Measurements from ENCODE around the gene TAF1A.
A peak's percentile ranks its signal among the peaks of the same experiment; 100 is the strongest.
"Not testable (repeated sequence)": the region's sequence is repeated elsewhere in the genome, so short reads cannot be mapped to it uniquely, and the experiment has no call there.

TAF1A gene

DNA sequence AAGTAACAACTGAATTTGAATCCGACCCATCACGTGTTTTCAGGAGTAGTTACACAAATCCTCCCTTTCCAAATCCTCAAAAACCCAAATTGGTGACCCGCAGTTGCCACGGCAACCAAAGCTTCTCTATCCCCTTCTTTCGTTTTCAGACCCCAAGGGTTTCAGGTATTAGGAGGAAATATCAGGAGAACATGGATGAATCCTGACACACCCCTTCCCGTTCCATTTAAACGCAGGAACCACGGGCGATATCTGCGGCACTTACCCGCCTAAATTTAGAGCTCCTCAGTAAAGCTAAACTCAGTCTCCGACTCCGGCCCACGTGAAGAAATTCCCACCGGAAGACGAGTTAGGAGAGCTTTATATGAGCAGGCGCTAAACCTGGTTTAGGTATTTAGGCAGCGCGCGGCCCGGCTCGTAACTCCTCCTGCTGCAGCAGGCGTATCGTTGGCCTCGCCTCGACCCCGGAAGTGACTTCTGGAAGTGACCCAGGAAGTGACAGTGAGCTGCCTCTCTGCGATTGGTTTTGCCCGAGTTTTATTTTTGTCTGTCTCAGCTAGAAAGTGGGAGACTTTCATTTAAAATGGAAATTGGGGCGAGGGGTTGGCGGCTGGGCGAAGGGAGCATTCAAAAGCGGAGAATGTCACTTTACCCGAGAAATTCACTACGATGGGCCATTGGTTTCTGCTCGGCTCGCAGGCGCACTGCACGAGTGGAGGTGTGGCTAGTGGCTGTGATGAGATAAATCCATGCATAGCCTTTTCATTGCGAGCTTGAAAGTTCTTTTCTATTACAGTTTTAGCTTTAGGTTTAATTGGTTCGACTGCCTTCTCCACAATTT lies at the start of gene TAF1A:
TSS of gene TAF1A (minus strand) at position 472 of the 841 bp plus-strand sequence.
- peak; percentile 85 for DNase-seq

DNA sequence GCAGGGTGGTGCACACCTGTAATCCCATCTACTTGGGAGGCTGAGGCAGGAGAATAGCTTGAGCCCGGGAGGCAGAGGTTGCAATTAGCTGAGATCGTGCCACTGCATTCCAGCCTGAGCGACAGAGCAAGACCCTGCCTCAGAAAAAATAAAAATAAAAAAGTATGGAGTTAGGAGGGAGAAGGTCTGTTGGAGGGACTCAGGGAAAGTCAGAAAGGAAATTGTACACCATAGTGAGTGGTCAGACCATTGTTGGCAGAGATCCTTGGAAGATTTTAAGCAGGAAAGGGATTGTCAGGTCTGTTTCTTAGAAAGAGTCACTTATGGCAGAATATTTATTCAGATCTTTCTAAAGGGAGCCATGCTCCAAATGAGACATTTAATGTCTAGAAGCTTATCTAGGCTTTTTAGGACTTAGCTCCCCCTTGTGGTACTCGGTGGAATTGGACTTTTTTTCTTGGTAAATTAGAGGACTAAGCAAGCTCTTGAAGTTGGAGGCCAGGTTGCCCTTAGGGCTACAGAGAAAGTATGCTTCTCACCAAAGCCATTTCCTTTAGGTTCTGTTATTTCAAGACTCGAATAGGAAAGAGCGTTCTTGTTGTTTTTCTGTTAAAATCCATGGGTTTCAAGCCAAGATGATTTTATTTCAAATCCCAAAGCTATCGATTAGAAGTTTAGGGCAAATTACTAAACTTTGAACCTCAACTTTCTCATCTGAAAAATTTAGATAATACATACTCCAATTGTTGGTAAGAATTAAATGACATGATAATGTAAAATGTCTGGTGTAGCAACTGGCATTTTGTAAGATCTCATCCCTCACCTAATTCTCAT lies 44.7 kb upstream of the TAF1A start:
- peak; percentile 87 for DNase-seq

DNA sequence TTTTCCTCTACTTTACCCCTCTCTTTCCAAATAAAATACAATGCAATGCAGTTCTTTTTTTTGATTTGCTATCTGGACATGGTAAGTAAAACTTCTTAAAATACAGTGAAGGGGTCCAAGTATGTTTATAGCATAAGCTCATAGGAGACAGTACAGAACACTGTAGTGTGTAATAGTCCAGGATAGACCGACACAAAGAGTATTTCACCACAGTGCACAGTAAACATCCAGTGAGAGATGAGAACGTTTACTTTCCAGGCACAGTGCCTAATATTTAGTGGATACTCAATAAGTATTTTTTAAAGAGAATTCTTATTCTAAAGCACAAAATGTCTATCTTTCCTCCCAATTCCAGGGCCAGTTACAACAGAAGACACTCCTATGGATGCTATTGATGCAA lies 43.0 kb upstream of the TAF1A start:
- no peak for DNase-seq

DNA sequence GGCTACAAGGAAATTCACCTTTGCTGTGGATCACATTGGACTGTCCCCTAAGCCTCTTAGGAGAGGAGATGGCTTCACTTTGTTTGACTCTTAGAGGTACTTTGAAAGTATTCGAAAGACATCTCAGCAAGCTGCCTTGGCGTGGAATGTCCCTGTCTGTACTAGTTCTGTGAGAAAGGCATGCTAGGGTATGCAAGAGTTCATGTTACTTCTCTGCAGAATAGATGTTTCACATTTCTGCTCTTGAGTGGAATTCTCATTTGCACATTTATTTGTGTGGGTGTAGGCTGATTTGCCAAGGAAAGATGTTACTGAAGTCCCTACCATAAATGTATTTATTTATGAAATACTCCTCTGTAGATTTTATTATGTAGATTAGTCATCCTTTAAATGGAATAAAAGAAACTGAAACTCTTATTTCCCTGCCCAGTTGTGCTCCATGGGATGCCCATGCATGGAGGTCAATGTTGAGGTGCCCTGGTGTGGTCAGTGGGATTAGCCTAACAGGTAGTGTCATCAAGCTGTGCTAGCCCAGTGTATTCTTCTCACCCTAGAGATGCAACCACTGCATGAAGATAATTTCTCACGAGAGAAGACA lies 42.0 kb upstream of the TAF1A start:
- no peak for DNase-seq

DNA sequence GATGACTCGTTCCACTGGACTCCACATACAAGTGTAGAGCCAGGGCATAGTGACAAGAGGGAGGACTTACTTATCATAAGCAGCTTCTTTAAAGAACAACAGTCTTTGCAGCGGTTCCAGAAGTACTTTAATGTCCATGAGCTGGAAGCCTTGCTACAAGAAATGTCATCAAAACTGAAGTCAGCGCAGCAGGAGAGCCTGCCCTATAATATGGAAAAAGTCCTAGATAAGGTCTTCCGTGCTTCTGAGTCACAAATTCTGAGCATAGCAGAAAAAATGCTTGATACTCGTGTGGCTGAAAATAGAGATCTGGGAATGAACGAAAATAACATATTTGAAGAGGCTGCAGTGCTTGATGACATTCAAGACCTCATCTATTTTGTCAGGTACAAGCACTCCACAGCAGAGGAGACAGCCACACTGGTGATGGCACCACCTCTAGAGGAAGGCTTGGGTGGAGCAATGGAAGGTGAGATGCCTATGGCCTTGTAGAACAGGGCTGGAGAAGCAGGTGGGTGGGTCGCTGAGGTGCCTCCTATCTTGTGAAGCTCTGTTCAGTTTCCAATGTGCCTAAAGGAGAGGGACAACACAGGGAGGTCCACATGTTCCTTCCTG lies 40.3 kb upstream of the TAF1A start:
- DNase-seq: no peak

DNA sequence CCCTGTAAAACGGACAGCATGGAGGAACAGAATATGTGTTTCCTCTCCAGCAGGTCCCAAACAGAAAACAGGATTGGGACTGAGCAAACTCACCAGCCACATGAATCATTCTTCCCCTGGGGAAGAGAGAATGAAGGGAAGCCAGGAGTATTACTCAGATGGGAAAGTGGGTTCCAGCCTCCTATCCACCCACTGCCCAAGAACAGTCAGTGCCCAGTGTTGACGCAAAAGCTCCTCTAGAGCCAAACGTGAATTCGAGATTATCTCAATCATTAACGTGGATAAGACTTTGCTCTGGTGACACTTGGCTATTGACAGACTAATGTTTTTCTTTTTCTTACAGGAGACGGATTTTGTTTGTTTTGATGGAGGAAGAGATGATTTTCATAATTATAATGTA lies 37.5 kb upstream of the TAF1A start:
- DNase-seq: no peak

DNA sequence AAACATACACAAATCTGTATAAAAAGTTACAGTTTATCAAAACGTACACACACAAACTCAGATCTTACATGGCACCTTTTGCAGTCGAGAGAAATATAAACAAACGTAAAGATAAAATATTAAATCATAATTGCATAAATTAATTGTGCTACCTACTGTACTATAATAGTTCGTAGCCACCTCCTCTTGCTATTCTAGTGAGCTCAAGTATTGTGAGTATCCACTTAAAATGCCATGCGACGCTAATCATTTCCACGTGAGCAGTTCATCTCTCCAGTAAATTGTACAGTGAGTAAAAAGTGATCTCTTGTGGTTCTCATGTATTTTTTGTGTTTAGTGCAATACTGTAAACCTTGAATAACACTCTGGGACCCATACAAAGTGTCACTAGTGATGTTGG lies 34.5 kb upstream of the TAF1A start:
- DNase-seq: no peak

DNA sequence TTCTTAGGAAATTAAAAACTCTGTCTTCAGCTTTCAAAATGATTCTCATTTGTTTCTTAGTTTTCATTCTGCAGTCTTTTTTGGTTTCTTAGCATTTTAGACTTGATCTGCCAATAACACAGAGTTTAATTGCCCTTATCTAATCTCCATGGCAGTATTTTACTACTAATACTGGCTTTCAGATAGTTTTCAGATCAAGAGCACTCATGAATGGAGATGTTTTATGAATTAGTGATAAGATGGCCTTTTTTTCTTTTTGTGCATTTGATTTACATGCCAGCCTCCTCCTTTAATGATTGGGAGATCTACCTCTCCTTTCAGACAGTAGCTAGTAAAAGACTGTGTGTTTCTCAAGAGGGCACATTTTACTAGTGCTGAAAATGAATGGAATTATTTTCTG lies 33.7 kb upstream of the TAF1A start:
- DNase-seq: no peak

DNA sequence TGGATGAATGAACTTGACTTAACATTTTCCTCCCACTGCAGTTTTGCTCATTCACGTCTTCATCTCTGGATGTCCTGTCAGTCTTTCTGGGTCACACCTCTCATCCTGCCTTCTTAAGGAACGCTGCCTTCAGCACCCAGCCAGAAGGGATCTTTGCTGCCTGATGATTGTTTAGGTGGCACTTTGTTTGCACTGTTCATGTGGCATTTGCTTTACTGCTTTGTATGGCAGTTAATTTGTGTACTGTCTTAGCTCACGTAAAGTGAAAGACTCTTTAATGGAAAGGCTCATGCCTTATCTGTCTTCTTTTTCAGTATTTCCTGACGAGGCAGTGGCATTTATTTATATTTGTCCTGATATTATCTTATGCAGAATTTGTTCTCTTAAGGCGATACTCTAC lies 33.0 kb upstream of the TAF1A start:
- DNase-seq: no peak

DNA sequence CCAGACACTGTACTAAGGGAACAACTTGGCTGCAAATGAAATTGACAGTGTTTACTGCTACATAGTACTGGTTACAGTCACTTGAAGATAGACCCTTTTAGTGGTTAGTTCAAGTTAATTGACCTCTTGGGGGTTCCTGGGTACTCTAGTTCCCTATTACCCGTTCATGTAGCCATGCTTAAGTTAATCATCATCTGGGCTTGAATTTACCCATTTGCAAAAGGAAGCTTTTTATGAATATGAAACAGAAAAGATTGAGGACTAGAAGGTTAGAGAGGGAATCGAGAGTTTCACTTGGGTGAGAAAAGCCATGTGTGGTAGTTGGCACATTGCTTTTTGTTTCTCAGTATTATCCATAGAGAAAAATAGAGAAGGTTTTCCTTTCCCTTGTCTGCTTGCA lies 30.8 kb upstream of the TAF1A start:
- DNase-seq: no peak

DNA sequence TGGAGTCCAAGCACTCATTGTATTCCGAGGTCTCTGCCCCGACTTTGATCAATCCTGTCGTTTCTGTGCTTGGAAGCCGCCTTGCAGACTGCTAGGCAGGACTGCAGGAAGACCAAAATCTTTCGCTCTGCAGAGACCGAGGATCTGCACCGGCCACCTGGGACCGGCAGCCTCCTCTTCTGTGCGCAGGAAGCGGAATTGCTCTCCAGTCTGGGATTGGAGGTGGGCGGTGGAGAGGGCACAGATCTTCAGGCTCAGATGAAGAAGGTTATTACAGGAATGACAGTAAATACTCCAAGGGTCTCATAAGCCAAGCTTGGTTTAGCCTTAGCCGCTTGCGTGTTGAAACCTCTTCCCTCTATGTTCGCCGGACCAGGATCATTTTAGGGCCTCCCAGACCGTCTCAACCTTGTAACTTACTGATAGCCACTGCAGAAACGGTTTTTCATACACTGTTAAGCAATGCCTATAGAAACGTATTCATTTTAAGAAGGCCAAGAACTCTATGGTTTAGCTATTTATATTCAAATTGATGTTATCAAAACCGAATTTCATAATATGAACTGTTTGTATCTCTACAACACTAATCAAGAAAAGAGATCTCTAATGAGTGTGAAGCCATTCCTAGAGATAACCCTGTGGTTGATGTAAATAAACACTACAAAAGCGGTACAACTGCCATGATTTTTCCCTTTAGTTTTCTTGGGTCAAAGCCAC lies 29.3 kb upstream of the TAF1A start:
- DNase-seq: no peak

DNA sequence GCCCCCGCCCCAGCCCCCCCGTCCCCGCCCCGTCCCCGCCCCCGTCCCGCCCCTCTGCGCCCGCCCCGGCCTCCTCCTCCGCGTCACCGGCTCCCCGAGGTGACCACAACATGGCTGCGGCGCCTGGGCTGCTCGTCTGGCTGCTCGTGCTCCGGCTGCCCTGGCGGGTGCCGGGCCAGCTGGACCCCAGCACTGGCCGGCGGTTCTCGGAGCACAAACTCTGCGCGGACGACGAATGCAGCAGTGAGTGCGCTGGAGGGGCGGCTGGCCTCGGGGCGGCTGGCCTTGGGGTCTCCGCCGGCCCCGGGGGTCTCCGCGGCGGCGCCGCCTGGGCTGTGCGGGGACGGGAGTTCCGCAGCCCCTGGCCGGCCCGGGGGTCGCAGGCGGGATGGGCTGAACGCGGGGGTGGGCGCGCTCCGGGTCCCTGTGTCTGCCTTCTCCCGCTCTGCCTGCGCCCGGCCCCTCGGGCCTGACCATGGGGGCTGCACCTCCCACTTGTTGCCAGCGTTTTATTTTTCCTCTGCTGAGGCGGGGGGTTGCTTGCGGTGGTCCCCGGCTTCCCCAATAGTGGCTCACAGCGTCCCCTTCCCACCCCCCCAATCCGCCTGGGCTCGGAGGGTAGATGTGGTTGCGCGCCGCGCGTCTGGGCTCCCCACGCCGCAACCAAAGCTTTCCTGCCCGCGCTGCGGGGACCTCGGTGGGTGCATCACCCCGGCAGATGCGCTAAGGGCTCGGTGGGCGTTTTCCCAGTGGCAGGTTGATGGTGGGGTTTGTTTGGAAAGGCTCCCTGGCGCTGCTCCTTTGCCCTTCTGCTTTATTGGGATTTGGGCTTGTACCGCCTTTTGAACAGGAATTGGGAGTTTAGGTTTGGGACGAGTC lies 28.5 kb upstream of the TAF1A start, which contains the start of gene MIA3:
TSS of gene MIA3 (plus strand) at position 97 of the 879 bp plus-strand sequence. CDS start at position 111, 14 bp downstream.
- DNase-seq: peak; percentile 35

DNA sequence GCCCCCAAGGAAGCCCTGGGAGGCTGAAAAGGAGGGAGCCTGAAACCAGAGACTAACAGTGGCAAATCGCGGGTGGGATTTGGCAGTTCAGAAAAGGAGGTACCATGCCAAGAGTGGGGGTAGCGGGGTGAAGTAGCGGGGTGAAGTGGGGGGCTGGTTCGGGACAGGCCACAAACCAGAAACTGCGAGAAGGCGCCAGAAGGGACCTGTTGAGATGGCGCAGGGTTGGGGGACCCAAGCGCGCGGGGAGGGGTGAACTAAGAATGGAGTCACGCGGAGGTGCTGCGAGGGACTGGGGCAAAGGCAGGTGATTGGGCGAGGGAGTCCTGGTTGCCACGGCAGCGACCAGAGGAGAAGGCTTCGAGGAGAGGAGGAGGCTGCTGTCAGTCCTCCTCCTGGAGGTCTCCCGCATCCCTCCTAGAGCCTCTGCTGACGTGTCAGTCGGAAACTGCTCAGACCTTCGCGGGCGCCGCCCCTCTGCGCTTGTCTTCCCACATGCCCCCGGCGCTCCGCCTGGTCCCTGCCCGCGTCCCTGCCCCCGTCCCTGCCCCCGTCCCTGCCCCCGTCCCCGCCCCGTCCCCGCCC lies 27.7 kb upstream of the TAF1A start:
- DNase-seq: peak; percentile 96

DNA sequence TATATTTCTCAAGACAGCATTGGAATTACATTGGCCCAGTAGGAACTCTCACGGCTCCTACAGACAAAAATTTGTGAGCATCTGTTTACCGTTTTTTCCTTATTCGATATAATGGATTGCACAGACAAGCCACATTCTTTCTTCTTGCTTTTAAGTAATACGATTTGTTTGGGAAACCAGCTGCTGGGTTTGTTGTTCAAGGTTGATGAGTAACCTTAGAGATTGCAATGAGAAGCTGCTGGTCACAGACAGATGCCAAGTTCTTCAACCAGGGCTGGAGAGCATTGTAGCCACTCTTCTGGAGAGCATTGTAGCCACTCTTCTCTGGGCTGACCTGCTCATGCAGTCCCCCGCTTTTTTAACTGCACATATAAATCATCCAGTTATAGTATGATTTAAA lies 26.8 kb upstream of the TAF1A start:
- DNase-seq: no peak

DNA sequence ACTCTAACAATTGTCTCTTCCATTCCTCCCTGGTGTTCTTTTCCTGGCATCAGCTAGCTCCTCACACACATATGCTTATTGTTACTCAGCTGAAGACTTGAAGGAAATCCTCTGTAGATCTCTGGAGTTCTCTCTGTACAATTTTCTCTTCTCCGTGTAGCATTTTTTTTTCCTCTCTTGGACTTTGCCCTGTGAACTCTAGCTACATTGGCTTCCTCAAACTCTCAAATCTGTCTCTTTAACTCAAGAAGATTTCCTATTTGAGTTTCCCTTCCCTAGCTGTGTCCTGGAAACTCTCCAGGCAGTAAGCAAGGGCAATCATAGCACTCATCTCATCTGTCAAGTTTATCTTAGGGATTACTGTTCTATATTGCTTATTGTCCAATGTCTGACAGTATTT lies 23.9 kb upstream of the TAF1A start:
- no peak for DNase-seq

DNA sequence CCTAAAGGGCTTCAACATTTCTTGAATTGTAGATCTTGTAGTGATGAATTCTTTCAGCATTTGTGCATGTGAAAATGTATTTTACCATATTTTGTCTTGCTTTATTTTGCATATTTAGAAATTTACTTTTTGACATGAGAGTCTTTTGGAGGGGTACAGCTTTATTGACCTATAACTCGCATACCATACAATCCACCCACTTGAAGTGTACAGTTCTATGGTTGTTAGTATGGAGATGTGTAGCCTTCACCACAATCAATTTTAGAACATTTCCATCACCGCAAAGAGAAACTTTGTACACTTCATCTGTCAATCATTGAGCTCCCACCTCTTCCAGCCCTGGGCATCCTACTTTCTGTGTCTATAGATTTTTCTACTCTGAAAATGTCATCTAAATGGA lies 21.0 kb upstream of the TAF1A start:
- no peak for DNase-seq

DNA sequence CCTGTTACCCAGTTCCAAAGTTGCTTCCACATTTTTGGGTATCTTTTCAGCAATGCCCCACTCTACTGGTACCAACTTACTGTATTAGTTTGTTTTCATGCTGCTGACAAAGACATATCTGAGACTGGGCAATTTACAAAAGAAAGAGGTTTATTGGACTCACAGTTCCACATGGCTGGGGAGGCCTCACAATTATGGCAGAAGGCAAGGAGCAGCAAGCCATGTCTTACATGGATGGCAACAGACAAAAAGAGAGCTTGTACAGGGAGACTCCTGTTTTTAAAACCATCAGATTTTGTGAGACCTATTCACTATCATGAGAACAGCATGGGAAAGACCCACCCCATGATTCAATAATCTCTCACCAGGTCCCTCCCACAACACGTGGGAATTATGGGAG lies 19.4 kb upstream of the TAF1A start:
- not testable (repeated sequence) for DNase-seq

DNA sequence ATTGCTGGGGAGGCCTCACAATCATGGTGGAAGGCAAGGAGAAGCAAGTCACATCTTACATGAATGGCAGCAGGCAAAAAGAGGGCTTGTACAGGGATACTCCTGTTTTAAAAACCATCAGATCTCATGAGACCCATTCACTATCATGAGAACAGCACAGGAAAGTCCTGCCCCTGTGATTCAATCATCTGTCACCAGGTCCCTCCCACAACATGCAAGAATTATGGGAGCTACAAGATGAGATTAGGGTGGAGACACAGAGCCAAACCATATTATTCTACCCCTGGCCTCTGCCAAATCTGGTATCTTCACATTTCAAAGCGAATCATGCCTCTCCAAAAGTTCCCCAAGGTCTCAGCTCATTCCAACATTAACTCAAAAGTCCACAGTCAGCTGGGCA lies 17.0 kb upstream of the TAF1A start:
- DNase-seq: no peak

DNA sequence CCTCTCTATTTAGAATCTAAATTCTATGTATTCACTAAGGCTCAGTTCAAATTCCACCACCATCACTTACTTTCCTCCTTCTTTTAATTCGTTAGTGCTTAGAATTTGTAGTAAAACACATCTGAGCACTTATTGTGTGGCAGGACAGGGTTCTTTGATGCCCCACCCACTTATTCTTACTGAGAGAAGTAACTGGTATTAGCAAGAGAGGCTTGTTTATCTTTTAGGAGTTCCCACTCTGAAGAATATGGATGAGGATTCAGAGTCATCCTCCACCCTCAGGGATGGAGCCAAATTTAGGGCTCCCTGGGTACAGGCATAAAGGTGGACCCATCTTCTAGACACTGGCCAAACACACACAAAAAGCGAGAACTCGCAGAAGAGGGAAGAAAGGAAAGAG lies 11.5 kb upstream of the TAF1A start:
- DNase-seq: no peak

DNA sequence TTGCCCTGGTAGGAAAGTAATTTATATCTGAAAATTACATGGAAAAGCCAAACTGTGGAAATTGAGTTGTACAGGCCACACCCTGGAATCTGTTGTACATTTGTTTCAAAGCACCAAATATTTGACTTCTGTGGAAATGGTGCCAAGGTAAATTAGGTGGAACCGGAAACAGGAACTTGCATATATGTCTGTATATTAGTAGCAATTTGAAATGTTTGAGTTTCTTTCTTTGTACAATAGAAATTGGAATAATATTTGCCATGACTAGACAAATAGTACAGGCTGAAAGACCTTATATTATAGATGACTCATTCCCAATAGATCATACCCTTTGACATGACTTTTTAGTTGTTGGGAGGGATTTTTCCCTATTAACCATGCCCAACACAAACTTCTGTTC lies 10.5 kb upstream of the TAF1A start:
- DNase-seq: no peak

DNA sequence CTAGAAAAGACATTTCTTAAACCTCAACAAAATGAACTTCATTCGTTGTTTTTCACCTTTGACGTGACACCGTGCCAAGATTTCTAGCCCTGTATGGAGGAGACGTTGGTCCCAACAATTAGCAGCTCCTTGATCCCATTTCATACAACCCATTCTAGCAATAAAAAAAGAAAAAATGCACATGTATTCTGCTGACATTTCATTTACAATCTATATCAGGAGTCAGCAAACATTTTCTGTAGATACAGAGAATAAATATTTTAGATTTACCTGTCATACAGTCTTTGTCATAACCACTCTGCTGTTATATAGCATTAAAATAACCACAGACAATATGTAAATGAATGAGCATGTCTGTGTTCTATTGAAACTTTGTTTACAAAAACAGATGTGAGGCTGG lies 7.0 kb upstream of the TAF1A start:
- DNase-seq: no peak

All from CD4-positive, alpha-beta T cell treated with Interleukin-4 for 4 hours (primary cell).